Breast epithelium (tissue), 3 donors: ENCODE data around the gene PLXNA2.

Experiments
- POLR2A ChIP-seq: fragments of 450-650 bp; IDR thresholded peaks from one replicate; pipeline ENCODE4 v1.6.1; 2016; ENCODE audit warnings: antibody characterized with exemption, mild to moderate bottlenecking, moderate library complexity
- TF ChIP-seq, protein P1 (sequence below), 3 donors: fragments of 450-650 bp; IDR thresholded peaks; one replicate each; pipeline ENCODE4 v1.5.1; 2016 to 2017; ENCODE audit warnings: antibody characterized with exemption in 3 of 3, mild to moderate bottlenecking in 3 of 3, moderate library complexity in 3 of 3

DNA sequence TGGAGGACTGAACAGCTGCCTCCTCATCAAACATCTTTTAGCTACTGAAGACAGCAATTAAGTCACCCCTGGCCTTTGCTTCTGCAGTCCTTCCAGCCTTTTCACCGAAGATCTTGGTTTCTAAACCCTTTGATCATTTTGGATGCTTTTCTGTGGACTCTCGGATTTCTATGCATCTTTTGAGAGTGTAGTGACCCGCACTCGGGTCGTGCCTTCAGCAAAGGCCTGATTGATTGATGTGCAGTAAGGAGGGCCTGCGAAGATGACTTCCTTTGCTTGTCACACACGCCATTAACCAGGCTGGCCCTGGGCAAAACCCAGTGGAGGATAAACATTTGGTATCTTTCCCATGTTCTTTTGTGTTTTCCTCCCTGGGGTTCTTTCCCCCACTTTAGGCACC lies 175.8 kb downstream of the PLXNA2 start:
- TF ChIP-seq, protein P1, sequence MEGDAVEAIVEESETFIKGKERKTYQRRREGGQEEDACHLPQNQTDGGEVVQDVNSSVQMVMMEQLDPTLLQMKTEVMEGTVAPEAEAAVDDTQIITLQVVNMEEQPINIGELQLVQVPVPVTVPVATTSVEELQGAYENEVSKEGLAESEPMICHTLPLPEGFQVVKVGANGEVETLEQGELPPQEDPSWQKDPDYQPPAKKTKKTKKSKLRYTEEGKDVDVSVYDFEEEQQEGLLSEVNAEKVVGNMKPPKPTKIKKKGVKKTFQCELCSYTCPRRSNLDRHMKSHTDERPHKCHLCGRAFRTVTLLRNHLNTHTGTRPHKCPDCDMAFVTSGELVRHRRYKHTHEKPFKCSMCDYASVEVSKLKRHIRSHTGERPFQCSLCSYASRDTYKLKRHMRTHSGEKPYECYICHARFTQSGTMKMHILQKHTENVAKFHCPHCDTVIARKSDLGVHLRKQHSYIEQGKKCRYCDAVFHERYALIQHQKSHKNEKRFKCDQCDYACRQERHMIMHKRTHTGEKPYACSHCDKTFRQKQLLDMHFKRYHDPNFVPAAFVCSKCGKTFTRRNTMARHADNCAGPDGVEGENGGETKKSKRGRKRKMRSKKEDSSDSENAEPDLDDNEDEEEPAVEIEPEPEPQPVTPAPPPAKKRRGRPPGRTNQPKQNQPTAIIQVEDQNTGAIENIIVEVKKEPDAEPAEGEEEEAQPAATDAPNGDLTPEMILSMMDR (IDR thresholded peaks at IDR 0.05), result no peak
- TF ChIP-seq POLR2A, result no peak
